ENCODE data around the gene ST6GAL1.

- TF ChIP-seq CTCF (IDR thresholded peaks at IDR 0.05): no peak
- TF ChIP-seq POLR2A (IDR thresholded peaks at IDR 0.05): no peak
- TF ChIP-seq EP300 (IDR thresholded peaks at IDR 0.05): no peak
Observed at GRCh38 chr3:186929186-186929585, 1.1 kb upstream of the ST6GAL1 start.
